Endothelial cell of umbilical vein (primary cell): Measurements from ENCODE around the gene GJD2. TPM values are rescaled to one million over a fixed set of nuclear protein-coding genes. Genes with fewer than 3 reads are reported as not detected.

Experiments used
- BruUV-seq: library from RNA; stranded (reverse); fragments of 400-500 nt; replicated peaks from 2 replicates; lab custom pipeline; 2021; lab: Mats Ljungman, UMichigan
- CTCF ChIA-PET: fragments of 300-600, 350-600 bp; sonication (Branson Sonifier 250); formaldehyde crosslinking; loops from one replicate; lab custom pipeline; 2021; ENCODE audit warnings: antibody characterized with exemption, inconsistent platforms; lab: Charles Lee
- POLR2A ChIA-PET: fragments of 300-600, 350-600 bp; sonication (Branson Sonifier 250); formaldehyde crosslinking; loops from one replicate; lab custom pipeline; 2021; ENCODE audit warnings: antibody characterized with exemption, inconsistent platforms; lab: Charles Lee
- DNase-seq: peaks from one replicate; pipeline ENCODE4 v3.0.0-alpha.2; 2011; ENCODE audit warnings: low read depth, low spot score
- FAIRE-seq: peaks from 2 replicates; lab custom pipeline; 2011; peaks lifted over from hg19 to GRCh38; lab: Jason Lieb, UNC
- H2AFZ ChIP-seq: 2 replicates; pipeline ENCODE4 v1.6.0; 2012; ENCODE audit warnings: low read depth, low read length, control low read depth, inconsistent platforms
- H3K27ac ChIP-seq: 2 replicates; pipeline ENCODE4 v1.5.1; 2011; ENCODE audit warnings: low read depth, mild to moderate bottlenecking, control low read depth, low read length, moderate library complexity; ENCODE audit not compliant: insufficient read depth
- H3K27me3 ChIP-seq, 2 experiments: 2 replicates each; pipeline versions ENCODE4 v1.6.0 to v1.6.1; 2011; ENCODE audit warnings: low read length in 2 of 2, mixed read lengths in 1 of 2; ENCODE audit not compliant: control insufficient read depth in 2 of 2, insufficient read depth in 2 of 2
- H3K36me3 ChIP-seq, 2 experiments: 2 replicates in 1 of 2; 3 replicates in 1 of 2; pipeline ENCODE4 v1.5.1; 2011; ENCODE audit warnings: low read length in 2 of 2, mild to moderate bottlenecking in 1 of 2, moderate library complexity in 1 of 2; ENCODE audit not compliant: control insufficient read depth in 2 of 2, insufficient read depth in 2 of 2; ENCODE audit errors: extremely low read depth in 1 of 2
- H3K4me1 ChIP-seq: 3 replicates; pipeline ENCODE4 v1.5.1; 2011; ENCODE audit warnings: mild to moderate bottlenecking, low read length; ENCODE audit not compliant: control insufficient read depth, insufficient read depth; ENCODE audit errors: extremely low read depth
- H3K4me2 ChIP-seq: 2 replicates; pipeline ENCODE4 v1.6.1; 2011; ENCODE audit warnings: low read length, control low read depth, mixed read lengths; ENCODE audit not compliant: insufficient read depth
- H3K4me3 ChIP-seq, 3 experiments: fragments of 200-600 bp in 1 of 3; sonication (generic), shearing (Covaris generic) in 1 of 3; replicated peaks in 1 of 3; 2 replicates each; pipeline ENCODE4 v1.5.1; 2011 to 2016; ENCODE audit warnings: control low read depth in 3 of 3, low read length in 3 of 3, mild to moderate bottlenecking in 2 of 3, inconsistent platforms in 1 of 3, low read depth in 1 of 3, moderate library complexity in 1 of 3; ENCODE audit not compliant: insufficient read depth in 1 of 3
- H3K79me2 ChIP-seq: 2 replicates; pipeline ENCODE4 v1.6.0; 2012; ENCODE audit warnings: low read length, inconsistent platforms; ENCODE audit not compliant: control insufficient read depth, insufficient read depth
- H3K9ac ChIP-seq: replicated peaks from 2 replicates; pipeline ENCODE3; 2011; ENCODE audit warnings: low read length, control low read depth; ENCODE audit not compliant: insufficient read depth; ENCODE audit errors: extremely low read depth
- H3K9me1 ChIP-seq: replicated peaks from 3 replicates; pipeline ENCODE4 v1.6.0; 2011; ENCODE audit warnings: mild to moderate bottlenecking, low read length; ENCODE audit not compliant: control insufficient read depth, insufficient read depth; ENCODE audit errors: extremely low read depth
- H3K9me3 ChIP-seq: replicated peaks from 2 replicates; pipeline ENCODE4 v1.5.1; 2012; ENCODE audit warnings: low read length, inconsistent platforms; ENCODE audit not compliant: control insufficient read depth, insufficient read depth
- H4K20me1 ChIP-seq: replicated peaks from 2 replicates; pipeline ENCODE3; 2011; ENCODE audit warnings: mild to moderate bottlenecking, low read length; ENCODE audit not compliant: control insufficient read depth, insufficient read depth; ENCODE audit errors: extremely low read depth
- CTCF ChIP-seq, 2 donors: IDR thresholded peaks; 1 replicate in 1 of 2; 2 replicates in 1 of 2; pipeline ENCODE4 v1.5.1; 2011; ENCODE audit warnings: low read length in 2 of 2, mild to moderate bottlenecking in 2 of 2, moderate library complexity in 2 of 2, control low read depth in 1 of 2, inconsistent platforms in 1 of 2, low read depth in 1 of 2; ENCODE audit not compliant: insufficient read depth in 1 of 2; ENCODE audit errors: extremely low read depth in 1 of 2
- EZH2 ChIP-seq: IDR thresholded peaks from 2 replicates; pipeline ENCODE4 v1.6.1; 2012; ENCODE audit warnings: borderline replicate concordance, low read depth, mild to moderate bottlenecking, moderate library complexity, low read length, inconsistent platforms; ENCODE audit not compliant: severe bottlenecking
- FOS ChIP-seq: IDR thresholded peaks from 2 replicates; pipeline ENCODE4 v1.6.1; 2011; ENCODE audit warnings: mild to moderate bottlenecking, low read length, moderate library complexity, borderline replicate concordance; ENCODE audit not compliant: insufficient read depth
- GATA2 ChIP-seq: IDR thresholded peaks from 2 replicates; pipeline ENCODE4 v1.7.0; 2011; ENCODE audit warnings: low read depth, mild to moderate bottlenecking, moderate library complexity, mixed read lengths, low read length; ENCODE audit not compliant: insufficient read length, insufficient read depth
- JUN ChIP-seq: IDR thresholded peaks from 2 replicates; pipeline ENCODE4 v1.6.1; 2011; ENCODE audit warnings: borderline replicate concordance, low read depth; ENCODE audit not compliant: insufficient read length, insufficient read depth
- MAX ChIP-seq: IDR thresholded peaks from 2 replicates; pipeline ENCODE4 v1.6.1; 2011; ENCODE audit not compliant: insufficient read depth, insufficient read length
- MYC ChIP-seq: IDR thresholded peaks from one replicate; pipeline ENCODE4 v1.6.1; 2011; ENCODE audit warnings: mild to moderate bottlenecking, low read depth, low read length
- POLR2A ChIP-seq: IDR thresholded peaks from 2 replicates; pipeline ENCODE4 v1.6.1; 2012; ENCODE audit warnings: low read depth, mild to moderate bottlenecking, control low read depth, low read length
- POLR2AphosphoS5 ChIP-seq: IDR thresholded peaks from 2 replicates; pipeline ENCODE4 v1.6.1; 2012; ENCODE audit warnings: low read depth, mild to moderate bottlenecking, control low read depth, low read length, moderate library complexity; ENCODE audit not compliant: insufficient read depth
- dilution Hi-C: fragments of 300-500 bp; cut with MboI; formaldehyde crosslinking; loops from one replicate; pipeline ENCODE4 v1.15.0; 2019; ENCODE audit warnings: low sequenced_read_pairs; ENCODE audit not compliant: extremely low pct_ligation_motif_present
- intact Hi-C: fragments of 100-400 bp; cut with micrococcal nuclease; formaldehyde crosslinking; loops from one replicate; pipeline ENCODE4 v1.10.0; 2022
- polyA plus RNA-seq, 4 experiments: library from polyadenylated mRNA; depleted of rRNA in 3 of 4; stranded (reverse) in 3 of 4; unstranded in 1 of 4; fragments of >200 nt; gene quantifications; 2 replicates each; pipeline versions ENCODE4 v1.2.1 to v1.2.3, GENCODE V29; 2011 to 2012; ENCODE audit warnings: missing spikeins in 1 of 4
- total RNA-seq: library from RNA; stranded (reverse); gene quantifications from 2 replicates; pipeline ENCODE4 v1.2.3, GENCODE V29; 2021

Gene GJD2
- total and polyA plus RNA-seq, 2 donors (not counting 3 experiments of a cell fraction or from before 2014, with no cell fraction given): not detected

- Histone ChIP-seq H3K4me1 (peaks cover 3% of the 10 kb centered on the region), H4K20me1 (no peaks in the 10 kb centered on the region), H3K4me2 (no peak overlapping the region), H3K9me1 (no peaks in the 10 kb centered on the region), H3K27me3 (peaks cover 34 to 43% of the 10 kb centered on the region in 2 experiments), H3K36me3 (no peaks in the 10 kb centered on the region), H2AFZ (no peak overlapping the region), H3K4me3 (no peak overlapping the region), H3K79me2 (no peaks in the 10 kb centered on the region), H3K9ac (no peak overlapping the region), H3K9me3 (no peaks in the 10 kb centered on the region), H3K27ac (no peak overlapping the region)
- TF ChIP-seq POLR2A (no peak), EZH2 (no peak), JUN (no peak), MAX (no peak), FOS (no peak), POLR2AphosphoS5 (no peak), CTCF (IDR thresholded peaks at IDR 0.05; ENCODE audit: extremely low read depth in 1 of 2, insufficient read depth in 1 of 2, low read depth in 1 of 2, low read length in 2 of 2) (no peak), MYC (no peak), GATA2 (no peak)
- BruUV-seq: no TSS peak
- no peak for FAIRE-seq
- ChIA-PET CTCF (interaction anchor here (1.4 to 1.6 kb wide), 3 partner anchors 11 to 84 kb away, joined by 3 to 5 read pairs (median 4); no protein-coding TSS in a partner anchor), POLR2A (no interaction called here)
- DNase-seq: no peak
- intact Hi-C loops: no loop called here
- dilution Hi-C loops: no loop called here
Observed at GRCh38 chr15:34791701-34792100, 36.9 kb upstream of the GJD2 start.
